OCI-M2 (cell line): ENCODE measurements around the gene SLC36A1.
"Not testable (repeated sequence)": the region's sequence is repeated elsewhere in the genome, so short reads cannot be mapped to it uniquely, and the experiment has no call there.

Experiments used
- DNase-seq: peaks from one replicate; lab custom pipeline; 2025; ENCODE audit not compliant: unreplicated experiment; lab: John Stamatoyannopoulos, UW

Gene SLC36A1

DNA sequence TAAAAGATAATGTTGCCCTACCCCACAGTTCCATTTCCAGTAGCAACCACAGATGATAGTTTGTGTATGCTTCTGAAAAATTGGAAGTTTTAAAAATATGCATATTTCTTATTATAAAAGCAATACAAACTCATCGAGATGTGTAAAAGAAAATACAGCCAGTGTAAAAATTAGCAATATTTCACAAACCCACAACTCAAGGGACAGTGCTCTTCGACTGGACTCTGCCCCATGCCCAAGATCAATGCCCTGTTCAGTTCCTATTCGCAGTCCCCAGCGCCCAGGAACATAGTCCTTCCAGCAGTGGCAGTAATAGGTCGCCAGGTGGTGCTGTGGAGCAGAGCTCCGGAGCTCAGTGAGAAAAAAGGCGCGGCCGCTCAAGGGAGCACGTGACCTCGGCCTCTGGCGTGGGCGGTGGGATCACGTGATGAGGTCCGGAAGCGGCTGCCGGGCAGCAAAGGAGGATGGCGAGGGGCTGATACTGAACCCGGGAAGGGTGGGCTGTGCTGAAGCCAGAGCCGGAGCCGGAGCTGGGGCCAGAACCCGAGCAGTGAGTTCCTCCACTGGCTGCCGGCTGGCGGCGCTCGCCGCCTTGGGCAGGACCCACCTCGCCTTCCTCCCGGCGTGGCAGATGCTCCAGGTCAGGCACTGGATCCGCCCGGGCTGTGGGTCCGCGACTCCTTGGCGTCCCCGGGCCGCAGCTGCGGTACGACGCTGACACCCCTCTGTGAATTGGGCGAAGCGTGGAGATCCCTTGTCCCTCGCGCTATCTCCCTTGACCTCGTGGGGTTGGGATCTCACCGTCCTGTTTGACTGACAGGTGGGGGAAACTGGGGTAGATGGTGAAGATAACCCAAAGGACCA, at the start of gene SLC36A1:
Gene SLC36A1, plus strand, starts transcription at position 430 of the 864 bp plus-strand sequence. CDS start 11,190 bp downstream, outside the sequence.
- DNase-seq, result peak; percentile 46

DNA sequence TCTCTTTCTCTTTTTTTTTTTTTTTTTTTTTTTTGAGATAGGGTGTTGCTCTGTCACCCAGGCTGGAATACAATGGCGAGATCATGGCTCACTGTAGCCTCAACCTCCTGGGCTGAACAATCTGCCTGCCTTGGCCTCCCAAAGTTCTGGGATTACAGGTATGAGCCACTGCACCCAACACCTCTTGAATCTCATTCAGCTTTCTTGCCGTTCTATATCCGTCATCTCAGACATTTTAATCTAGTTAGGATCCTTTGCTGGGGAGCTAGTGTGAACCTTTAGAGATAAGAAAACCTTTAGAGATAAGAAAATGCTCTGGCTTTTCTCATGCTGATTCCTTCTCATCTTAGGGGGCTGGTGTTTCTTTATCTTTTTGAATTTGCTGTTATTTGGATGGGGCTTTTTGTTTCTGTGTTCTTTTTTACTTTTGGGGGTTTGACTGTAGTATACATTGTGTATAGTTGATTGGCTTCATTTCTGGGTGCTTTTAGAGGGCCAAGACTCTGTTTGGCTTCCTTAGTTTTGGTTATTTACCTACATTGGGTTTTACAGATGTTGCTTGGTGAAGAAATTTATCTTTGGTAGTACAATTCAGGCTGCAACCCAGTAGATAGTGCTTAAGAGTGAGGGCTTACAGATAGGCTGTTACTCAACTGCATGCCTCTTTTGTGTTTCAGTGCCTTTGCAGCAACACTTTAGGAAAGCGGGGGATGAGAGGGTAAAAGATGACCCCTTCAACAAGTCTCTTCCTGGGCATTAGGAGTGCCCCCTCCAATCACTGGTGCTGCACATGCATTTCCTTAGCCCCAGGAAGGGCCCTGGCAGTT, 41.9 kb upstream of the SLC36A1 start:
- no peak for DNase-seq

GRCh38 chr5:151406322-151406947, 41.0 kb upstream of the SLC36A1 start:
- no peak for DNase-seq

DNA sequence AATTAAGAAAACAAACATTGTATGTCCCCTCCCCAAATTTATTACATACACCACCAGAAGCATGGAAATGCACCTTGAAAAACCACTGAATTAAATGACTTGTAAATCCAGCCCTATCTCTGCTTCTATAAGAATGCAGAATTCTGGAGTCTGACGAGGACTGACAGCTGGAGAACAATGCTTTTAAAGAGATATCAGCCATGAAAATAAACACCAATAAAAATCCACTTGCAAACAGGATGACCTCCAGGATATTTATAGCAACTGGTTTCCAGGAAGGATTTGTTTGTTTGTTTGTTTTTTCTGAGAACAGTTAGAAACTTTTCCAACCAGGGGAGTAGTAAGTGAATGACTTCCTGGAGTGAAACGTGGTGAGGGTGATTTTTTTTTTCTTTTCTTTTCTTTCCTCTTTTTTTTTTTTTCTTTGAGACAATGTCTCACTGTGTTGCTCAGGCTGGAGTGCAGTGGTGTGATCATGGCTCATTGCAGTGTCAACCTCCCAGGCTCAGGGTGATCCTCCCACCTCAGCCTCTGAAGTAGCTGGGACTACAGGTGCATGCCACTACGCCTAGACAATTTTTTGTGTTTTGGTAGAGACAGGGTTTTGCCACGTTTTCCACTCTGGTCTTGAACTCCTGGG, 38.7 kb upstream of the SLC36A1 start:
- no peak for DNase-seq

- no peak for DNase-seq
These were observed 33.6 kb upstream of the SLC36A1 start for GRCh38 chr5:151413800-151414199.

DNA sequence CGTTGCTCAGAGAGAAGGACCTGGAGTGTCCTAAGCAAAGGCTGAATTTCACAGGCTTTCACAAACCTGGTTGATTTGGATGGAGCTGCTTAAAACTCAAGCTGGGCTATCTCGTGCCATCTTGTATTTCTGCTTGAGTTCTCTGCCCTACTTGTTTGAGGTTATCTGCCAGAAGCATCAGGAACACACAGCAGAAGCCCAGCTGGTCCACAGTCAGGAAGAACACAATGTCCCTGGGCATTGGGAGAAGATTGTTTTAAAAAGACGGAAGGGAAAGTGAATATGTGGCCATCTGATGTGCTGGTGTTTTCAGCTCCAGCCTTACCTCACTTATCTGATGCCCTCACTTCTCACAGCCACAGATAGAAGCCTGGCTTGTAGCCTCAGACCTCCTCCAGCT, 32.9 kb upstream of the SLC36A1 start:
- DNase-seq, result no peak

GRCh38 chr5:151417712-151418111, 29.7 kb upstream of the SLC36A1 start:
- DNase-seq, result no peak

DNA sequence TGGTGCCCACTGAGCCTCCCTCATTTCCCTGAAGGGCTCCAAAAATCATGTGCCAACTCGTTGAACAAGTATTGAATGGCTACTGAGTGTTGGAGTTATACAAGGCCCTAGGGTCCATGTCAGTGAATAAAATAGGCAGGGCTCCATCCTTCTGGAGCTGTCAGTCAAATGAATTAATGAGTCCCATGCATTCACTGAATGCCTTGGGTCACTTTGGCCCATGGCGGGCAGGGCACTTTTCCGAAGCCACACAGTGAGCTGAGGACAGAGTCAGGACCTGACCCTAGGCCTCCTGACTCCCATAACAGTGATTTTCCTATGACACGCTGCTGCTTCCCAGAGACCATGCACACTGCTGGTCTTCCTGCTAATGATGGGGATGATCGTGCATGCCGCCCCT, 27.3 kb upstream of the SLC36A1 start:
- no peak for DNase-seq

DNA sequence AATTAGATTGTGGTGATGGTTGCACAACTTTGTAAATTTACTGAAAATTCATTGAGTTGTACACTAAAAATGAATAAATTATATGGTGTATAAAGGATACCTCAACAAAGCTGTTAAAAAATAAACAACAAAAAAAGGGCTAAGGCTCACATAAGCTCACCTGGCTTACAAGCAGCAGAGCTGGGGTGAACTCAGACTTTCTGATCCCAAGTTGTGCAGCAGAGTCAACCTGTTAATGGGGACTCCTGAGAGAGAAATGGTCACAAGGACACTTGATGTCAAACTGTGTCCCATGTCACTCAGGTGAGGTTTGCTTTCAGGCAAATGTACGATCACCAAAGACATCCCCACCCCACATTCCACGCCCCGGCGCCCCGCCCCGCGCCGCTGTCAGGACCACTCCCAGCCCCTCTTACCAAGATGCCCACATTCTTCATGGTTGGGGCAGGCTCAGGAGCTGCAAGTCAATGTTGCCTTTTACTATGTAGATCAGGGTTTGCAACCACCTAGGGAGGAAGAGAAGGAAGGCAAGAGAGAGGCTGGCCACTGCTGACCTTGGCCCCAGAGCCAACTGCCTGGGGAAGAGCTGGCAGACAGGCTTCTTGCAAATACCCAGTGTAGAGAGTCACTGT, 22.4 kb upstream of the SLC36A1 start:
- DNase-seq, result no peak

GRCh38 chr5:151426347-151426746, 21.1 kb upstream of the SLC36A1 start:
- DNase-seq, result not testable (repeated sequence)

GRCh38 chr5:151427258-151427657, 20.1 kb upstream of the SLC36A1 start:
- no peak for DNase-seq

DNA sequence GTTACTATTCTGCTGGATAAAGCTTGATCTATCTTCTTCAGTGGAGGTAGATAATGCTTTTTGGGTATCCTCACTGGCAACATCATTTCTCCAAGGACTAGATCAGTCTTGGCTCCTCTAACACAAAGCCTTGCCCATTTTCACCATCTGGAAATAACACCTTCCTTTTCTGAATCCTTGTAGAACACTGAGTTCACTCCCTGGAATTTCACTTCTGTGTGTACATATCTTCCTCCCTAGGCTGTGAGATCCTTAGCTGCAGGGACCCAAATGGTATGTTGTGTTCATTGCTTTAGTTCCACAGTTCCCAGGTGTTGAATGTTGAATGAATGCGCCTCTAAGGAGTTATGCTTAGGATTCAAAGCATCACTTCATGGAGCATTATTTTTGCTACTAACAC, 16.7 kb upstream of the SLC36A1 start:
- no peak for DNase-seq

- DNase-seq, result no peak
These were observed 15.7 kb upstream of the SLC36A1 start for GRCh38 chr5:151431666-151432065.

DNA sequence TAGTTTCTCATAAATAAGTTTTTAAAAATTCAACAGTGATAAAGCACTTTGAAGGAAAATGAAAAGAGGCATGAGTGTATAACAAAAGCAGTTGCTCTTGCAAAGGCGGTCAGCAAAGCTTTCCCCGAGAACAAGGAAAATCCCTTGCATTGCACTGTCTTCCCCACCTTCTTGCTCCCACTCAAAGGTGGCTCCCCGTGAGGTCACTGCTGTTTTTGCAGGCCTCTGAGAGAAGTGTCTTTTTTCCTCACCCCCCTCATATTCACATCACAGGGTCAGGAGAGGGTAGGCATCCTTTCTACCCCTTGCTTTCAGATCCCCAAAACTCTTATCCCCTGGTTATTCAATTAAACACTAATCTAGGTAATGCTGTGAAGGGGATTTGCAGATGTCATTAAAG, 15.2 kb upstream of the SLC36A1 start:
- DNase-seq, result no peak

GRCh38 chr5:151434570-151435237, 12.7 kb upstream of the SLC36A1 start:
- DNase-seq, result no peak

GRCh38 chr5:151448038-151448985, 909 bp downstream of the SLC36A1 start:
- DNase-seq, result no peak

DNA sequence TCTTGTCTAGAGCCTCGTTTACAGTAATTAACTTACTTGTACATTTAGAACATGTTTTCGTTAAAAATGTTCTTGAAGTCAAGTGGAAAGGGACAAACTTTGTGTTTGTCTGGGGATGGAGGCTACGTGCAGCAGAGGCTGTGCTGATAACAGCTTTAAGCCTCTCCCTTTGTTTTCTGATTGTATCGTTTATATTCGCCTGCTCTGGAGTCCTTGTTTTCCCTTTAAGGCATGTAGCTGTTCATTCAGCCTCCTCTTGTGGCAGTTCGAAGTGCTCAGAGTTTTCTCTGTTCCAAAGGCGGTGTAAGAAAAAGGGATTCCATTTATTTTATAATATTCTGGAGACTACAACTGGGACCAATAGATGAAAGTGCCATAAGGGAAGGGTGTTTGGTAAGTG, 1.9 kb downstream of the SLC36A1 start:
- no peak for DNase-seq

DNA sequence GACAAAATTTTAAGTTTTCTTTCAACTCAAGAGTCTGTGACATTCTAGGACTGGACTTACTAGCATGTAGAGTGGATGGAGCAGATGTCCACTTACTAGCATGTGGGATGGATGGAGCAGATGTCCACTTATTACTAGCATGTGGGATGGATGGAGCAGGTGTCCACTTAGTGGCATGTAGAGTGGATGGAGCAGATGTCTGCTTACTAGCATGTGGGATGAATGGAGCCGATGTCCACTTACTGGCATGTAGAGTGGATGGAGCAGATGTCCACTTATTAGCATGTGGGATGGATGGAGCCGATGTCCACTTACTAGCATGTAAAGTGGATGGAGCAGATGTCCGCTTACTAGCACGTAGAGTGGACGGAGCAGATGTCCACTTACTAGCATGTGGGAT, 2.4 kb downstream of the SLC36A1 start:
- DNase-seq, result no peak

DNA sequence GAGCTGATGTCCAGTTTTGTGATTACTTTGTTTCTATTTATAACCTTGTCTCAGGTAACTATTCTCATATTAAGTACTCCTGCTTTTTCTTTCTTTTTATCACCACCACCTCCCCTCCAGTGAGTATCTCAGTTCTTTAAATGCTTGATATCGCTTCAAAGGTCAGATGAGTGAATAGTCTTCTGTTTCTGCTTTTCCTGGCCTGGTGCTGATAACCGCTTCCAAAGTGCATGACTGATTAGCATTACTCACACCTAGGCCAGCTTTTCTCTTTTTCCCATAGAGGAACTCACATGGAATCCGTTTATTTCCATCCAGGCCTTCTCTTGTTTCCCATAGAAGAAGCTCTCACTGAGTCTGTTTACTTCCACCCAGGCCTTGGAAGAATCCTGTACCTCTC, 3.2 kb downstream of the SLC36A1 start:
- DNase-seq, result no peak
